Right lung (tissue), 5 donors: Measurements from ENCODE around the gene CGB1. TPM values are rescaled to one million over a fixed set of nuclear protein-coding genes. Genes with fewer than 3 reads are reported as not detected.
"Not testable (repeated sequence)": the region's sequence is repeated elsewhere in the genome, so short reads cannot be mapped to it uniquely, and the experiment has no call there.

Experiments used
- DNase-seq, 2 donors: peaks; one replicate each; pipeline ENCODE4 v3.0.0-alpha.2; 2013
- polyA plus RNA-seq, 5 donors: library from polyadenylated mRNA; unstranded; fragments of 120-200 nt; gene quantifications; one replicate each; pipeline versions ENCODE4 v1.2.1 to v1.2.3, GENCODE V29; 2013; ENCODE audit warnings: inconsistent platforms in 1 of 5, low replicate concordance in 1 of 5; ENCODE audit not compliant: insufficient read length in 5 of 5, insufficient read depth in 1 of 5

CGB1 gene
- polyA plus RNA-seq, 5 donors: not detected

GRCh38 chr19:49058562-49058961, 21.9 kb upstream of the CGB1 start:
- DNase-seq: no peak

DNA sequence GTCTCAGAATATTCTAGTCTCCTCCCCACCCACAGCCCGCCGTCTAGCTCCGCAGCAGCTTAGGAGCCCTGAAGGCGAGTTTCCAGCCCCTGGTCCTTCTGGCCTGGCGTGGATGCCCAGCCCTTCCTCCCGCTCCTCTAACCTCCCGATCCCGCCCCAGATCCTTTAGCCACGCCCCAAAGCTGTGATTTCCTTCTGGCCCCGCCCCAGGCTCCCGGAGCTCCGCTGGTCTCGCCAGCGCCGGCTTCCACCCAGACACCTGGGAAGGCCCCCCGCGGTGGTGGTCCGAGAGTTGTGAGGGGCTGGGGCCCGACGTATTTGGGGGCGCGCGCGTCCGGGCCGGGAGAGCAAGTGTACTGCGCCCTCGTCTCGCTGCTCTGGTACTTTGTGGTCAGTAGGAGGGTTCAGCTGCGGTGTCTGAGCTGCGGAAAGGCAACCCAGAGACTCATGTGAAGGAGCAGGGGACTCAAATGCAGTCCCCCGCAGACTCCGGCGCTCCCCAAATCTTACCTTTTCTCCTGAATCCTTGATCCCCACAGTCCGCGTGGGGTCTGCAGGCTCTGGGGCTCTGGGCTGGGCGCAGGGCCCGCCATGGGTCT, 21.0 kb upstream of the CGB1 start, which contains the start of gene CGB7:
Gene CGB7 (minus strand): TSS at position 114 of the 599 bp plus-strand sequence. CDS start 2,374 bp downstream, outside the sequence.
- peak in 1 of 2 donors; percentile 34 for DNase-seq

- not testable (repeated sequence) for DNase-seq
Observed at GRCh38 chr19:49056902-49057596, 20.4 kb upstream of the CGB1 start.

DNA sequence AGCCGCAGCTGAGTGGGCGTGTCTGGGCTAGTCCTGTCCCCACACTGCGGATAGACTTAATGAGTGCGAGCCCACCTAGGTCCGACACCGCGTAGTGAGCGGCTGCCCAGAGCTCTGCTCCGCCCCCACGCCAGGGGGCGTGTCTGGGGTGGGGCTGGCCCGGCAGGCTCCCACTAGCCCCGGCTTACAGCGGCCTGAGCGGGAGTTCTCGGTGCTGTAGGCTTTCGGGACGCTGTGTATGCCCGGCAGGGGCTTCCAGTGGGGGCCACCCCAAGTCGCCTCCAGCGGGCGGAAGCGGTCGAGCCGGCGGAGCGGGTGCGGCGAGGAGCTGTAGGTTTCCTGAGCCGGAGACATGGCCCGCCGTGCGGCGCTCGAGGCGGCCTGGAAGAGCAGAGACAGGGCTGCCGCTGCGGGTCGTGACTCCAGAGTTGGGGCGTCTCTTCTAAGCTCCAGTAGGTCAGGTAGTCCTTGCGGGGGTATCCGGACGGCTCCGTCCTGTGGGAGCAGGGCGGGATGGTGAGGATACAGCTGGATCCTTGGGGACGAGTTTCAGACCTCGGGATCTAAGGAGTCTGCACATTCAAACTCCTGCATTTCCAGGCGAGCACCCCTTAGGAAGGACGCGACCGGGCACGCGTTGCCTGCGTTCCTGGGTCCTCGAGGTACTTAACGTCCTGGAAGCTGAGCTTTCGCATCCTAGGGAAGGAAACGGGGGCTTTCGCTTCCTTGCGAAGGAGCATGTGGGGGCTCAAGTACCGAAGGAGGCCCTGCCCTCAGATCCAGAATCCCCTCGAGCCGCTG, 19.6 kb upstream of the CGB1 start:
- DNase-seq: peak in 1 of 2 donors; percentile 26

GRCh38 chr19:49050376-49051033, 13.8 kb upstream of the CGB1 start:
- DNase-seq: not testable (repeated sequence)

- not testable (repeated sequence) for DNase-seq
Observed at GRCh38 chr19:49049834-49050233, 13.1 kb upstream of the CGB1 start.

GRCh38 chr19:49049011-49049410, 12.3 kb upstream of the CGB1 start, which contains the start of gene CGB8:
CGB8 (minus strand) TSS chr19:49049111; CDS start chr19:49048739, 372 bp downstream.
- not testable (repeated sequence) for DNase-seq

DNA sequence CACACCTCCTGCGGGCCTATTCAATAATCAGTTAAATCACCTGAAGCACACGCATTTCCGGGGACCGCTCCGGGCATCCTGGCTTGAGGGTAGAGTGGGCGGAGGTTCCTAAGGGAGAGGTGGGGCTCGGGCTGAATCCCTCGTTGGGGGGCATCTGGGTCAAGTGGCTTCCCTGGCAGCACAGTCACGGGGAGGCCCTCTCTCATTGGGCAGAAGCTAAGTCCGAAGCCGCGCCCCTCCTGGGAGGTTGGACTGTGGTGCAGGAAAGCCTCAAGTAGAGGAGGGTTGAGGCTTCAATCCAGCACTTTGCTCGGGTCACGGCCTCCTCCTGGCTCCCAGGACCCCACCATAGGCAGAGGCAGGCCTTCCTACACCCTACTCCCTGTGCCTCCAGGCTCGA, 6.9 kb upstream of the CGB1 start, which contains the start of gene CGB5:
Gene CGB5 (plus strand): TSS at position 301 of the 400 bp plus-strand sequence. CDS start 362 bp downstream, outside the sequence.
- not testable (repeated sequence) for DNase-seq

DNA sequence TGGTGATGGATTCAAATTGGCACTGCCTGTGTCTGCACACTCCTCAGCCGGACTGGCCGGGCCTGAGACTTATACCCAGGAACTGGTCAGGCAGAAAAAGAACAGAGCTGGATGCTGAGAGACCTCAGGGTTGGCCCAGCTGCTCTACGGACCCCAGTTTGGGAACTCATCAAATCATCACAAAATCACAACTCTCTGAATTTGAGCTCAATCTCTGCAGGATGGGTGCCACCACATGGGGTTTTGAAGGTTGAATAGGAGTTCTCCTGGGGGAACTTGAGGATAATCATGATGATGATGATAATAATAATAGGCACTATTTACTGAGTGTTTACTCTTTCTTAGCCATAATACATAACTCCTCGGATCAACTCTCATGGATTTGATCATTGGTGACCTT, 6.0 kb upstream of the CGB1 start:
- DNase-seq: not testable (repeated sequence)

- DNase-seq: no peak
Observed at GRCh38 chr19:49042177-49042576, 5.5 kb upstream of the CGB1 start.

- not testable (repeated sequence) for DNase-seq
Observed at GRCh38 chr19:49039736-49040135, 3.0 kb upstream of the CGB1 start.

DNA sequence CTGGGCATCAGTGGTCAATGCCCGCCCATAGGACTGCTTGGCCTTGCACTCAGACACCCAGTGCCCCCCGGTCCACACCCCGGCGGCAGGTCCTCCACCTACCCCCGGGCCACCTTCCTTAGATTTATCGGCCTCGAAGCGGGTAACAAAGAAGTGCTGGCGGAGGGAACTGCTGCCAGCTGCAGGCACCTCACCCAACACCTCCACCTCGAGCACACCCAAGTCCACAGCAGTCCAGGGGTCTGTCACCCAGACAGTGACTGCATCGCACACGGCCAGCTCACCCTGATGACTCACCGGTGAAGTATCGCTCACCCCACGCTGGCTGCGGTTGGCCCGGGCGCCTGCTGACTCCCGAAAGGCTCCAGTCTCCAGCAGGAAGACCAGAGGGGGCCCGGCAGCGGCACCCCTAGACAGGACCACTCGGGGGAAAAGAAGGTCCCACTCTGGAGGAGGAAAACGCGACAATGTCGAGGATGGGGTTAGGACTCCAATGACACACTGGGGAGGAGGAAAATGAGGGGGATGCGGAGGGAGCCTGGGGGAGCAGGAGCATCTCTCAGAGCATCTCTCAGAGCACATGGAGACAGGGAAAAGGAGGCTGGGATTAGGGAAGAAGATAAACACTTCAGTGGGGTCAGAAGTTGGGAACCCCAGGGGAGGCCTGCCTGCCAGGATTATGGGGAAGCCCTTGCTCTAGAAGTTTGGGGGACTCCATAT, 2.0 kb upstream of the CGB1 start:
- not testable (repeated sequence) for DNase-seq

DNA sequence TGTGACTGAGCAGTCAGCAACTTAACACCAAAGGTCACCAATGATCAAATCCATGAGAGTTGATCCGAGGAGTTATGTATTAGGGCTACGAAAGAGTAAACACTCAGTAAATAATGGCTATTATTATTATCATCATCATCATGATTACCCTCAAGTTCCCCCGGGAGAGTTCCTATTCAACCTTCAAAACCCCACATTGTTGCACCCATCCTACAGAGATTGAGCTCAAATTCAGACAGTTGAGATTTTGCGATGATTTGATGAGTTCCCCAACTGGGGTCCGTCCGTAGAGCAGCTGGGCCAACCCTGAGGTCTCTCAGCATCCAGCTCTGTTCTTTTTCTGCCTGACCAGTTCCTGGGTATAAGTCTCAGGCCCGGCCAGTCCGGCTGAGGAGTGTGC, 1.4 kb upstream of the CGB1 start:
- not testable (repeated sequence) for DNase-seq

- not testable (repeated sequence) for DNase-seq
Observed at GRCh38 chr19:49031642-49032301, 4.9 kb downstream of the CGB1 start, which contains the start of gene CGB2. CGB2 (plus strand) TSS chr19:49031890; CDS start chr19:49032096, 206 bp downstream.

DNA sequence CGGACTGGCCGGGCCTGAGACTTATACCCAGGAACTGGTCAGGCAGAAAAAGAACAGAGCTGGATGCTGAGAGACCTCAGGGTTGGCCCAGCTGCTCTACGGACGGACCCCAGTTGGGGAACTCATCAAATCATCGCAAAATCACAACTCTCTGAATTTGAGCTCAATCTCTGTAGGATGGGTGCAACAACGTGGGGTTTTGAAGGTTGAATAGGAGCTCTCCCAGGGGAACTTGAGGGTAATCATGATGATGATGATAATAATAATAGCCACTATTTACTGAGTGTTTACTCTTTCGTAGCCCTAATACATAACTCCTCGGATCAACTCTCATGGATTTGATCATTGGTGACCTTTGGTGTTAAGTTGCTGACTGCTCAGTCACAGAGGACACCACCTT, 6.4 kb downstream of the CGB1 start:
- not testable (repeated sequence) for DNase-seq

GRCh38 chr19:49029749-49030148, 6.9 kb downstream of the CGB1 start:
- not testable (repeated sequence) for DNase-seq

DNA sequence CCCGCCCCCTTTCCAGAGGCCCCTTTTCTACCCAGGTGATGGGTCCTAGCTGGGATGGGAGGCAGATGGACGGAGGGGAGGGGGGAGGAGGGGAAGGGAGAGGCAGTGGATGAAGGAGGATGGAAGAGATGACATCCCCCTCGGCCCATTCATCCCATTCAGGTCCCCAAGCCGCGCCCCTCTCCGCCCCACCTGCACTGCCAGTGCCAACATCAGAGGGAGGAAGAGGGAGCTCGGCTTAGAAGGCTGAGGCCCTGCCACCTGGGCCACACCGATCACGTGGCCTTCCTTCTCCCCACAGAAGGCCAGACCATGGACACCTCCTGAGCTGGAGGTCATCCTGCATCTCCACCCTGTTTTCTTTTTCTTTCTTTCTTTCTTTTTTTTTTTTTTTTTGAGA, 8.0 kb downstream of the CGB1 start:
- not testable (repeated sequence) for DNase-seq

DNA sequence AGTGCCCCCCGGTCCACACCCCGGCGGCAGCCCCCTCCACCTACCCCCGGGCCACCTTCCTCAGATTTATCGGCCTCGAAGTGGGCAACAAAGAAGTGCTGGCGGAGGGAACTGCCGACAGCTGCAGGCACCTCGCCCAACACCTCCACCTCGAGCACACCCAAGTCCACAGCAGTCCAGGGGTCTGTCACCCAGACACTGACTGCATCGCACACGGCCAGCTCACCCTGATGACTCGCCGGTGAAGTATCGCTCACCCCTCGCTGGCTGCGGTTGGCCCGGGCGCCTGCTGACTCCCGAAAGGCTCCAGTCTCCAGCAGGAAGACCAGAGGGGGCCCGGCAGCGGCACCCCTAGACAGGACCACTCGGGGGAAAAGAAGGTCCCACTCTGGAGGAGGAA, 11.1 kb downstream of the CGB1 start:
- not testable (repeated sequence) for DNase-seq

DNA sequence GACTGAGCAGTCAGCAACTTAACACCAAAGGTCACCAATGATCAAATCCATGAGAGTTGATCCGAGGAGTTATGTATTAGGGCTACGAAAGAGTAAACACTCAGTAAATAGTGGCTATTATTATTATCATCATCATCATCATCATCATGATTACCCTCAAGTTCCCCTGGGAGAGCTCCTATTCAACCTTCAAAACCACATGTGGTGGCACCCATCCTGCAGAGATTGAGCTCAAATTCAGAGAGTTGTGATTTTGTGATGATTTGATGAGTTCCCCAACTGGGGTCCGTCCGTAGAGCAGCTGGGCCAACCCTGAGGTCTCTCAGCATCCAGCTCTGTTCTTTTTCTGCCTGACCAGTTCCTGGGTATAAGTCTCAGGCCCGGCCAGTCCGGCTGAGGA, 11.6 kb downstream of the CGB1 start:
- DNase-seq: not testable (repeated sequence)

DNA sequence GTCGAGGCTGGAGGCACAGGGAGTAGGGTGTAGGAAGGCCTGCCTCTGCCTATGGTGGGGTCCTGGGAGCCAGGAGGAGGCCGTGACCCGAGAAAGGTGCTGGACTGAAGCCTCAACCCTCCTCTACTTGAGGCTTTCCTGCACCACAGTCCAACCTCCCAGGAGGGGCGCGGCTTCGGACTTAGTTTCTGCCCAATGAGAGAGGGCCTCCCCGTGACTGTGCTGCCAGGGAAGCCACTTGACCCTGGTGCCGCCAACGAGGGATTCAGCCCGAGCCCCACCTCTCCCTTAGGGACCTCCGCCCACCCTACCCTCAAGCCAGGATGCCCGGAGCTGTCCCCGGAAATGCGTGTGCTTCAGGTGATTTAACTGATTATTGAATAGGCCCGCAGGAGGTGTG, 12.5 kb downstream of the CGB1 start, which contains the start of gene CGB3:
Gene CGB3 (minus strand): TSS at position 101 of the 400 bp plus-strand sequence. CDS start 362 bp downstream, outside the sequence.
- not testable (repeated sequence) for DNase-seq
